Globus pallidus (tissue), 1 donor: ENCODE data around the gene KIR2DL1.
"Not testable (repeated sequence)": the region's sequence is repeated elsewhere in the genome, so short reads cannot be mapped to it uniquely, and the experiment has no call there.

Experiments used
- DNase-seq: peaks from one replicate; pipeline ENCODE4 v3.0.0-alpha.2; 2015; ENCODE audit warnings: low spot score

Gene KIR2DL1

GRCh38 chr19:54817670-54818536, 48.3 kb downstream of the KIR2DL1 start:
- no peak for DNase-seq

- not testable (repeated sequence) for DNase-seq
Measured at GRCh38 chr19:54824416-54824815, 54.8 kb downstream of the KIR2DL1 start.

GRCh38 chr19:54825326-54825725, 55.7 kb downstream of the KIR2DL1 start:
- DNase-seq = not testable (repeated sequence)

- not testable (repeated sequence) for DNase-seq
Measured at GRCh38 chr19:54828064-54828463, 58.5 kb downstream of the KIR2DL1 start.

GRCh38 chr19:54832496-54832895, 62.9 kb downstream of the KIR2DL1 start, which contains the start of gene KIR2DS4:
Gene KIR2DS4 (plus strand): TSS chr19:54832676.
- not testable (repeated sequence) for DNase-seq
